ENCODE data around the gene SLC25A41.

The SLC25A41 gene

DNA sequence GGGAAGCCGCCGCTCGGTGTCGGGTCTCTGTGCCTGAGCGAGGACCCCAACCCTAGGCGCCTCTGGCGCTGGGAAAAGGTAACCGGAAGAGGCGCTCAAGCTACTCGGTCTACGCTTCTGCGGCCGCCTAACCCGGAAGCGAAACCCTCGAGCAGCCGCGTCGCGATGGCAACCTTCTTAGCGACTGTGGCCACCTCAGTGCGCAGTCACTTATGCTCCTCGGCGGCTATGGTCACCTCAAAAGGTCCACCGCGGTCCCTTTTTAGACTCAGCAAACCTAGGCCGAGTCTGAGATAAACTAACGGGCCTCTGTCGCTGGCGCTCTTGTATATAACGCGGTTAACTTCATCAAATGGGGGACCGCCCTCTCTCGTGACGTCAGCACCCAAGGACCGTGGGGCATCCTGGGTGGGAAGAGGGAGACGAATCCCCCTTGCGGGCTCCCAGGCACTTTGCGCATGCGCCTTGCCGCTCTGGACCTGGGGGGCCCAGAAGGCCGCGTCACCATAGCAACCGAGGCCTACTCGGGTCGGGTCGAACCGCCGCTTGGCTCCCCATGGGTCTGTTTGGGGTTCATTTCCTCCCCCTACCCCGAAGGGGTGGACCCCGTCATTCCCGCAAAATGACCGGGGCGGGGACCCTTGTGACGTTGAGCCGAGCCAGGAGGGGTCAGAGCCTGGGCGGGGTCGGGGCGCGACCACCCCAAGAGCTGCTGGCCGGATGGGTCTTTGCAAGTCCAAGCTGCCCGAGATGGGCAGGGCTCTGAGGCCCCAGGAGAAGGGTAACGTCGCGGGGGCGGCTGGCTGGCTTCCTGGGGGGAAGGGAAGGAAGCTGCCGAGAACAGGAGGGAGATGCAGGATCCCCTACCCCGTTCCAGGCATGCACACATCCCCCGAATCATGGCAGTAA lies 40.2 kb downstream of the SLC25A41 start, which contains the start of gene GTF2F1:
TSS of gene GTF2F1 (minus strand) at position 91 of the 909 bp plus-strand sequence. CDS start 169 bp downstream, outside the sequence.
- peak within 1 kb of the TSS; percentile 80 for H3K4me3 ChIP-seq (ENCODE audit: low read length)
- no peak for TF ChIP-seq ZNF274 (IDR thresholded peaks at IDR 0.05; ENCODE audit: low read depth, low read length)

DNA sequence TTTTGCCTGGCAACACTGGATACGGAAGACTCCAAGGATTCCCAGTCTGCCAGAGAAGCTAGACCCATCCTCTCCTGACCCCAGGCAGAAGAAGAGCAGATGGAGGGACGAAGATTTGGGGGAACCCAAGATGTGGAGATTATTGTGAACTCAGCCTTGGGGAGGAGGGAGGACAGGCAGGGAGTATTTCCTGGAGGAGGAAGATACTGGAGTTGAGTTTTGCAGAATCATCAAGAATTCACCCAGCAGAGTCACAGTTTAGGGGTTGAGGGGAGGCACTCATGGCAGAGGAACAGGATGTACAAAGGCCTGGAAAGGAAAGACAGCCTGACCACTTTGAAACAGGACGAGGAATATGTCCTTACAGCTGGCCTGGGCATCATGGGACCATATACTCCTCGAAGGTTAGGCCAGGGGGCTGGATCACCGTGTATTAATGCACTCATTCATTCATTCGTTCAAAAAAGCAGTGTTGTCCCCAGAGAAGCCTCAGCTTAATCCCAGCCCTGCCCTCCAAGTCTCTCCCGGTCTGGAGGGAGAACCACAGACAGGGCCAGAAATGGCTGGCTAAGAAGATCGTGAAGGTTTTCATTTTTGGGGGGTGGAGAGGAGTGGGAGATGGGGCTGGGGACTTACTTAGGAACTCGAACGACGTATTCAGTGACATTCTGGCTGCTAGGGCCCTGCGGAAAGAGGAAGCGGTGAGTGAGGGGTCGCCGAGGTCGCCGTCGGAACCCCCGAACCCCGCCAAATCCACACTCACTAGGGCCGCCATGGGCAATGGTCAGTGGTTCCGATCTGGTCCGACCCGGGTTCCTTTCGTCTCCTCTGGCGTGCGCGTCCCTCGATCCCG lies 41.1 kb downstream of the SLC25A41 start:
- H3K4me3 ChIP-seq (ENCODE audit: low read length) = peak overlapping the region; percentile 80
- TF ChIP-seq ZNF274 (IDR thresholded peaks at IDR 0.05; ENCODE audit: low read depth, low read length) = no peak

DNA sequence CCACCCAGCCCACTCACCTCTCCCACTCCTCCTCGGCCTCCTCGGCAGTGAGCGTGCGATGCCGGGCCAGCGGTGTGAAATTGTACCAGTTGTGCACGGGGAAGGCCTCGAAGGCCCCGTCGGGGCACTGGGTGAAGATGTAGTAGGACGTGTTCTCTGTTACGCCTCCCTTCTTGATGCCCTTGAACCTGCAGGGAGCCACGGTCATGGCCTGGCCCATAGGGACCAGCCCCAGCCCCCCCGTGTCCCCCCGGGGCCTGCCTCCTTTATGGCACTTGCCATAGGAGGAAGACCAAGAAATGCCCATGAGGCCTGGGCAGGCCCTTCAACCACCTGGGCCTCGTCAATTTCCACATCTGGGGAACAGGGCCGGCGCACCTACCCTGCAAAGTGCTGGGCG lies 46.2 kb downstream of the SLC25A41 start:
- H3K4me3 ChIP-seq (ENCODE audit: low read length) = no peak overlapping the region
- TF ChIP-seq ZNF274 (IDR thresholded peaks at IDR 0.05; ENCODE audit: low read depth, low read length) = no peak

DNA sequence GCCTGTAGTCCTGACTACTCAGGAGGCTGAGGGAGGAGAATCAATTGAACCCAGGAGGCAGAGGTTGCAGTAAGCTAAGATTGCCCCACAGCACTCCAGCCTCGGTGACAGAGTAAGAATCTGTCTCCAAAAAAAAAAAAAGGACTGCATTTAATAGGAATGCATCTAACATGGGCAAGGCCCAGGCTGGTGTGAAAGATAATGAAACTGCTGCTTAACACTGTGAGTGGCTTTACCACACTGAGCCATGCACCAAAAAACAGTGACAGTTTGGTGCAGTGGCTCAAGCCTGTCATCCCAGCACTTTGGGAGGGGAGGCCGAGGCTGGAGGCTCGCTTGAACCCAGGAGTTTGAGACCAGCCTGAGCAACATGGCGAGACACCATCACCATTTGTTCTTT lies 49.2 kb downstream of the SLC25A41 start:
- H3K4me3 ChIP-seq (ENCODE audit: low read length) = no peak overlapping the region
- TF ChIP-seq ZNF274 (IDR thresholded peaks at IDR 0.05; ENCODE audit: low read depth, low read length) = no peak

DNA sequence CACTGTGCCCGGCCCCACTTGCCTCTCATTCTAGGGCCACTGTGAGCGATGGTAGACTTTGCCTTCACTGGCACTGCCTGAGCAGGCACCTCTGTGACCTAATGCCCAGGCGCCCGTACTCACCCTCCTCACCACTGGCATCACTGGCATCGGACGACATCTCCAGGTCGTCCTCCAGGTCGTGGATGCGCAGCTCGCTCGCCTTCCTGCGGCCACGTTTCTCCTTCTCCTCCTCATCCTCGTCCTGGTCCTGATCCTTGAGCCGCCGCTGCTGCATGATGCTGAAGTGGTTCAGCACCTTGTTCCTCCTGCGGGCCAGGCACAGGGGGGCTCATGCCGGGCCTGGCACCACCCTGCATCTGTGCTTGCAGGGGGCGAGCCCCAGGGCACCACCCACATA lies 50.4 kb downstream of the SLC25A41 start:
- no peak for TF ChIP-seq ZNF274 (IDR thresholded peaks at IDR 0.05; ENCODE audit: low read depth, low read length)
- no peak overlapping the region for H3K4me3 ChIP-seq (ENCODE audit: low read length)

DNA sequence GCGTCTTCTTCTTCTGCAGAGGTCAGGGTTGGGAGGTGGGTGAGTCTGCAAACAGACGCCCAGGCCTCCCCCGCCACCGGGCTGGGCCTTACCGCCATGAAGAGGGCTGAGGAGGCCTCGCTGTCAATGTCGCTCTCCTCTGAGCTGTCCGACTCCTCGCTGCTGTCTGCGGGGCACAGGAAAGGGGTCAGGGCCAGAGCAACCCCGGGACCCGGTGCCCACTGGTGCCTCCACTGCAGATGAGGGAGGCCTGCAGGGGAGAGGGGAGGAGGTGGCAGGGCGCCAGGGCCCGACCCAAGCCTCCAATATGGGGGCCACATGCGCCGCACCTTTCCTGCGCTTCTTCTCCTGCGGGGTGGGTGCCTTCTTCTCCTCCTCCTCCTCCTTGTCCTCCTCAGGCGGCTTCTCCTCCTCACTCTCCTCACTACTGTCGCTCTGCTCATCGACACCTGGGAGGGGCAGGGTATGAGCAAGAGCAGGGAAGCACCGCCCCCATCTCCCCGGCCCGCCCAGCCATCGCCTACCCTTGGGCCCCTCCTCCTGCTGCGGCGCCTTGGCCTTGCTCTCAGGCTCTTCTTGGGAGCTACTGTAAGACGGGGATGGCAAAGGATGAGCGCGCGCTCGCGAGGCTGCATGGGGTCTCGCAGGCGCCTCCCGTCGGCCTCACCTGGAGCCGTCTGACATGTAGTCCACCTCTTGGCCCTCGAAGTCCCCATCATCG lies 52.4 kb downstream of the SLC25A41 start:
- no peak for TF ChIP-seq ZNF274 (IDR thresholded peaks at IDR 0.05; ENCODE audit: low read depth, low read length)

DNA sequence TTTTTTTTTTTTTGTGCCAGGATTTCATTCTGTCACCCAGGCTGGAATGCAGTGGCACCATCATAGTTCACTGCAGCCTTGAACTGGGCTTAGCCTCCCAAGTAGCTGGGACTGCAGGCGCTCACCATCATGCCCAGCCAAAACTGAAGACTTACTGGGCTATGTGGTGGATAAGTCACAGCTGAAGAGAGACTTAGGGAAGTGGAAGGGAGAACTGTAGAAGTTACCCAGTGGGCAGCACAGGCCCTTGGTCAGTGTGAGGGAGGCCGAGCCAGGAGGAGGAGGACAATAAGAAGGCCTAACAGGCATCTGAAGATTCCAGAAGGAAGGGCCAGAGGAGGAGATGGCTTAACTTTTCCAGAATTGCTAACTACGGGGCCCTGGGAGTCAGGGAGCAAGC lies 53.8 kb downstream of the SLC25A41 start:
- no peak overlapping the region for H3K4me3 ChIP-seq (ENCODE audit: low read length)
- TF ChIP-seq ZNF274 (IDR thresholded peaks at IDR 0.05; ENCODE audit: low read depth, low read length) = no peak

More for the DNA sequence above, 52.4 kb downstream of the SLC25A41 start:
- H3K4me3 ChIP-seq (ENCODE audit: low read length) = no peak overlapping the region

DNA sequence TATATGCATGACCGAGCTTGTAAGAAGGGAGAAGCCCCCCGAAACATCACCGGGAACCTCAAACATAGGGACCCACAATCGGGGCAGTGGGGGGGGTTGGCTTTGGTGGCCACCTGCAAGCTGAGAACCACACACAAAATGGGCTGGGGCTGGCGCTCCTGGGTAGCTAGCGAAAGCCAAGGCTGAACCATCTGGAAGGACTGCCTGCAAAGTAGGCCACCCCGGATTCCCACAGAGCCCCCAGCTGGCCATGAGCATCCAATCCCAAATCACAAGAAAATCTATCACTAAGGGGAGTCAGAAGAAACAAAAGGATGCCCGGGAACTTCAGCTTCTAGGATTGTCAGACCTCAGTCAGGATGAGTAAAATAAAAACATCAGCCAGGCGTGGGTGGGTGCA lies 55.1 kb downstream of the SLC25A41 start:
- H3K4me3 ChIP-seq (ENCODE audit: low read length) = no peak overlapping the region
- no peak for TF ChIP-seq ZNF274 (IDR thresholded peaks at IDR 0.05; ENCODE audit: low read depth, low read length)

DNA sequence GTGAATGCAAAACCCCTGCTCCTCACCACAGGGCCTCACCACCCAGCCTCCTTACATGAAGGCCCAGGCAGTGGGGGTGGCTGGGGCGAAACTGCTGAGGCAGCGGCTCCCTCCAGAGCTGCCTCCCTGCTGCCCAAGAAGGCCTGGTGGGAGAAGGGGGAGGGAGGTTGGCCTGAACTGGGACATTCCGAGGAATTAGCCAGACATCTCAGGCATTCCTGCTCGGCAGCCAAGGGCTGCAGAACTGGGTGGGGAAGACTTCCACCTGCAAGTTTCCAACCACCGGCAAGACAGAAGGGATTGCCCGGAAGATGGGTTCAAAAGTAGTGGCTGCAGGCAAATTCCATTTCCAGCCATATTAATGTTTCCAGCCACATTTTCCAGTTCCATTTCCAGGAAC lies 55.5 kb downstream of the SLC25A41 start:
- H3K4me3 ChIP-seq (ENCODE audit: low read length) = no peak overlapping the region
- no peak for TF ChIP-seq ZNF274 (IDR thresholded peaks at IDR 0.05; ENCODE audit: low read depth, low read length)

DNA sequence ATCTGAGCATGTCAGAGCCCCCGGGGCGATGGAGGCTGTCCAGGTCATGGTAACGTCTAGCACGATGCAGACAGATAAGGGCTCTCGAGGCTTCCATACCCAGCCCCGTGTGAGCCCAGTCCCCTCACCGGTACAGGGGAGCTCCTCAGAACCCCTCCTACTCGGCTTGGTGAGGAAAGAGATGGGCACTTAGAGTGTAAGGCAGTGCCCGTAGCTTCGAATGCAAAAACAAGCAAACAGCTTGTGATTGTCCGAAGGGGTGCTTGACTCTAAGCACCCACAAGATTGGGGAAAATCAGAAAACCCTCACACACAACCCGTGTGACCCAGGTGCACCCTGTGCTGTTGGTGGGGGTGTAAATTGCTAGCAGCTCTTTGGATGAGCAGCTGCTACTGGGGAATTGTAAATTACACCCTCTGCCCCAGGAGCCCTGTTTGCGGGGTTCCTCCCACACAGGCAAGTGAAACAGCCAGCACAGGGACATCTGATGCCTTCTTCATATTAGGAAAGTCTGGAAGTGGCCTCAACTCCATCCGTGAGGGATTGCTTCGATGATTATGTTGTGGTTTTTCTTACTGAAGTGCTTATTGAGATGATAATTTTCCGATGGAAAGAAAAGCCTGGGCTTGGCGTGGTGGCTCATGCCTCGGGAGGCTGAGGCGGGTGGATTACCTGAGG lies 56.9 kb downstream of the SLC25A41 start:
- H3K4me3 ChIP-seq (ENCODE audit: low read length) = no peak overlapping the region
- no peak for TF ChIP-seq ZNF274 (IDR thresholded peaks at IDR 0.05; ENCODE audit: low read depth, low read length)

Data from GM08714 (cell line).